Prostate gland (tissue), 2 donors: ENCODE results near the gene ATOSA.

Experiments
- CTCF ChIP-seq, 4 experiments: fragments of 200-600 bp in 2 of 4; fragments of 450-650 bp in 2 of 4; sonication (generic) in 2 of 4; IDR thresholded peaks; 1 replicate in 3 of 4; 2 replicates in 1 of 4; pipeline ENCODE4 v1.5.1; 2016 to 2019; ENCODE audit warnings: antibody characterized with exemption in 4 of 4, mild to moderate bottlenecking in 2 of 4, moderate library complexity in 2 of 4
- POLR2A ChIP-seq: fragments of 450-650 bp; IDR thresholded peaks from one replicate; pipeline ENCODE4 v1.6.1; 2016; ENCODE audit warnings: antibody characterized with exemption, mild to moderate bottlenecking
- POLR2AphosphoS5 ChIP-seq: sonication (generic); formaldehyde crosslinking; IDR thresholded peaks from one replicate; pipeline ENCODE4 v1.6.1; 2017; ENCODE audit warnings: antibody characterized with exemption

- TF ChIP-seq POLR2AphosphoS5 (no peak), CTCF (IDR thresholded peaks at IDR 0.05) (no peak), POLR2A (no peak)
Observed at GRCh38 chr15:52699457-52699856, 20.3 kb upstream of the ATOSA start.
